NCI-H82 (cell line): ENCODE results near the gene TEX35.
"Not testable (repeated sequence)": the region's sequence is repeated elsewhere in the genome, so short reads cannot be mapped to it uniquely, and the experiment has no call there.

Source experiments
- DNase-seq: peaks from one replicate; lab custom pipeline; 2025; lab: John Stamatoyannopoulos, UW

TEX35 gene

DNA sequence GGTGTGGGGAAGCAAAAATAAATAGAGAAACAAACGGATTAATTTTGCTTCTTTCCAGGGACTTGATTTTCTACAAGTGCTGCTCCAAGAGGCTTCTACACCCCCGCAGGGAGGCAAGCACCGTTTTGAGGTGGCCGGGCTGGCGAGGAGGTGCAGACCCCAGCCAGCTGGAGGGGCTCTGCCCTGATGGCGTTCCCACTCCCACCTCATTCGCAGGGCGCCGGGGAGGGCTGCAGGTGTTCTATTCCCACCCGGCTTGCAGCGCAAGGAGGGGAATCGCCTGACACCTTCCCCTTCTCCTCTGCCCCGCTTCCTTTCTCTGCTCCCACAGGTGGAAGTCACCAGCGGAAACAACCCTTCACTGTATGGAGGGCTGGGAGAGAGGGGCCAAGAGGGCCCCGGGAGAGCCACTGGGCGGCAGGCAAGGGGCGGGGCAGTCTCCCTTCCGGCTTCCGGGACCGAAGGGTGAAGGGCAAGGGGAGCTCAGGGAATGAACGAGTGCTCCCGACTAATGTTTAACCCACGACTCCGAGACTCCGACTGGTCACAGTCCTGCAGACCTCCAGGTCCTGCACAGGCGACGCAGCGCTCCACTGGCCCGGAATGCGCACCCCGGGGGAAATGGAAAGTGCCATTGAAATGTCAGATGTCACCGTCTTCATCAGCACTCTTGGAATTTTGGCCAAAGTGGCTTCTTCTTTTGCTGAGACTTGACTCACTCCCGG is 29.1 kb downstream of the TEX35 start:
- DNase-seq: peak; percentile 60

DNA sequence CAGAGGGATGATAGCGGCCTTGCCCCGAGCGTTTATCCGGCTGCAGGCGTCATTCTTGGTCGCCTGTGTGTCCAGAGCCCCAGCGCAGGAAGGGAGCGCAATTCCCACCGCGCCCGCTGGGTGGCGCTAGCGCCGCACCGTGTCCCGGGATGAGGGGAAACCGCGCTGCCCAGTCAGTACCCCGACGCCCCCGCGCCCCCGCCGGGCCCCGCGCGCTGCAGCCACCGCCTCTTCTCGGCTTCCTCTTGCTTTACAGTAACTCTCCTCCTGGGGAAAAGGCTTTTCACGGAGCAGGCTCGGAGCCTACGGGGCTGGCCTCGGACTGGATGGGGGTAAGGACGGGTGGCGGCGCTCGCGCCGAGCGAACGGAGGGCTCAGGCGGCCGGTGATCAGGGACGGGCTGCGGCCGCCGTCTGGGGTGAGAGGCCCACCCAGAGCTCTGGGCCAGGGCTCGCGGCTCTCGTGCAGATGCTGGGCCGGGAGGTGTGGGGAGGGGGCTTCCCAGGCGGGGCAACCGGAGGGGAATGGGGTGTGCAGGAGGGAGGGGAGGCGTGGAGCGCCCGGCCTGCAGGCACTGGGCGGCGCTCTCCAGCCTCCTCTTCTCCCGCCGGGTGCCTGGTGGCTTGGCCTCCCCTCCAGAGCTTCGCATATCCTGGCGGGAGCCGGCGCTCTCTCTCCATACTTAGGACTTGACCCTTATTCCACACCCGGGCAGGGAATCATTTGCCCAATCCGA is 29.8 kb downstream of the TEX35 start:
- DNase-seq: peak; percentile 91

DNA sequence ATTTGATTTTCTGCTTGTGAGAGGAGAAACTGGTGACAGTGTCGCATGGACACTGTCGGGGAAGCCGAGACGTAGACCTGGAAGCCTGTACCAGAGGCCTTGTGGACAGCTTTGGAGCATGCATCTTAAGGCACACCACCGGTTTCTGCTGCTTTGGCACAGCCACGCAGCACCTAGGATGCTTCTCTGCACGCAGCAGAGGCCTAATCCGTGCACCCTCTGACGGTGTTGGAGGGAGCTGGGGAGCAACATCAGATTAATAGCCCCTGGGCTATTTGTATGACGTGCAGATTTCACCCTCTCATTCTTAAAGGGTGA is 30.3 kb downstream of the TEX35 start:
- peak; percentile 87 for DNase-seq

DNA sequence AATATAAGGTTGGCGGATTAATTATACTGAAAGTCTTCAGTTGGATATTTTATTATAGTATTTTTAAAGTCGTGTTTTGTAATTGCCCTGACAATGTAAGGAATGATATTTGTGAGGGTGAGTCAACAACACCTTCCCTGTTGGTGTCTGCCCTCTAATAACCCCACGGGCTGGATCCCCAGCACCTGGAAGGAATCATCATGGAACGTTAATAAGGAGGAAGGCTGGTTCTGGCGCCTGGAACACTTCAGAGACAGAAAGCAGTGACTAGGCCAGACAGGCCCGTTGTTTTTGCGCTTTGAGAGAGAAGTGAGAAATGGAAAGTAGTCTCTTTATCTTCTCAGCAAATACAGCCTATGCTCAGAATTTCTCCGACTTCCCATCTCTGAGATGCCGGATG is 31.6 kb downstream of the TEX35 start:
- DNase-seq: no peak

DNA sequence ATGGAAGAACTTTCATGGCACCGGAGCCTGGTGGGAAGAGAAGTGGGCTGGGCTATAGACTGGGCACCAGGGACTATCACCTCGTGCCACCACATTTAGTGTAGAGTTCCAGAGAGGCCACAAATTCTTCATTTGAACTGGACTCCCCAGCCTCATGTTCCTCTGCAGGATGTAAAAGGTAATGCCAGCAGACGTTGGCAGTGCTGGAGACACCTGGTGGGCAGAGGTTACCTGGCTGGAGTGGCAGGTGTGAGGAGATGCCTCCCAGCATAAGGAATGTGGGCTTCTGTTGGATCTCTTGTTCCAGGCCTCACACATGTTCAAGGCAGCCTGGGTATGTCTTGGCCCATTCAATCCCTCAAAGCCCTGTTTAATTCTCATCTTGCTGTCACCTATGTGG is 35.2 kb downstream of the TEX35 start:
- DNase-seq: no peak

DNA sequence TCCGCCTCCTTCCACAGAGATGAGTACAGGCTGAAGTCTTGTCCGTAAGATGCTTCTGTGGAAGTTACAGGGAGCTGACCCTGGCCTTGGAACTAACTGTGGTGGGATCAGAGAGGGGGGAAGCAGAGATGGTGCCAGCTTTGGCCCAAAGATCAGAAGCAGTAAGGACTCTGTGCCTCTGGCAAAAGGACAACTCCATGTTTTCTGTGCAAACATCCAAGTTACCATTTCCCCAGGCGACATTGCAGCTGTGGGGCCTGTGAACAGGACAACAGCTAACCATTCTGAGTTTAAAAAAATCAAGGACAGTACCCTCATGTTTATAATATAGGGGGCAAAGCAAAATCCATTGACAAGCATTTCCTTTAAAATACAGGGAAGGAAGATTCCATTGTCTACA is 38.4 kb downstream of the TEX35 start:
- DNase-seq: no peak

DNA sequence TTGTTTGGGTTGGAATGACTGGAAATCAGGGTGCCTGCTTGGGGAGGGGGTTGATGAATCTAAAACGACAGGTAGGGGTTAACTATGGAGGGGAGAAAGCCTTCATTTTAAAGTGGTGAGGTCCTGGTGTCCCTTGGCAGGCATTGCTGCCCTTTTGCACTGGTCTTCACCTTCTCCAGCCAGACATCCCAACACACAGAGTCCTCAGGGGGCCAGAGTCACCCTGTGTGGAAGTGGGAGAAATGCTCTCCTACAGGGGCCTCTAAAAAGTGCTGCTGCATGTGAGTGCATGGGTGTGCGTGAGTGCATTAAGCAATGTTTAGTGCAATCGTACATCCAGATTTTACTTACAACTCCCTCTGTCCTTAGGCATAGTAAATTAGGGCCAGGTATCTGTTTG is 39.0 kb downstream of the TEX35 start:
- DNase-seq: no peak

DNA sequence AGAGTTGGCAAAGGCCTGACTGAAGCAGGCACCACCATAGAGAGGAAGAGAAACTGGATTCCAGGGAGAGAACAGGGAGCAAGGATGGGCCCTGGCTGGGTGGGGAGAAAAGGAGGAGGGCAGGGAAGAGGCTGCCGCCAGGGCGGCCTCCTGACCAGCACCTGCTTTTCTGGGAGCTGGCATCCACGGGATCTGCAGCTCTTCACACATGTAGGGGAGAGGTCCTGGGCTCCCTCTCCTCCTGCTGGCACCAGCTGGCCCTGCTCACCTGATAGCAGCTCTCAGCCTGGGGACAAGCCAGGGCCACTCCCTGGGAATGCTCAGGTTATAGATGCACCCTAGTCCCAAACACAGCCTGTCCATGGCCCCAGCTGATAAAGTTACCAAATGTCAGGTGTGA is 39.9 kb downstream of the TEX35 start:
- no peak for DNase-seq

DNA sequence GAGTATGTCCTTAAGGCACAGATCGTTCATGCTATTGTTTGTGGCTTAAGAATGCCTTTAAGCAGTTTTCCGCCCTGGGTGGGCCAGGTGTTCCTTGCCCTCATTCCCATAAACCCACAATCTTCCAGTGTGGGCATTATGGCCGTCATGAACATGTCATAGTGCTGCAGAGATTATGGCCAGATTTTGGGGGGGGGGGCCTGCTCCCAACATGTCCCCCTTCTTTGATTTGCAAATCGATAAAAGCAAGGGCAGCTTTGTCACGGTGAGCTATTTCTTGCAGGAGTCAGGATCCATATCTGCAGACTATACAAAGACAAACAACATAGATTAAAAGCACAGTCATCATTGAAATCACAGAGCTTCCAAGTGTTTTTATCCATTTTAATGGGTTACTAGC is 41.4 kb downstream of the TEX35 start:
- DNase-seq: not testable (repeated sequence)

DNA sequence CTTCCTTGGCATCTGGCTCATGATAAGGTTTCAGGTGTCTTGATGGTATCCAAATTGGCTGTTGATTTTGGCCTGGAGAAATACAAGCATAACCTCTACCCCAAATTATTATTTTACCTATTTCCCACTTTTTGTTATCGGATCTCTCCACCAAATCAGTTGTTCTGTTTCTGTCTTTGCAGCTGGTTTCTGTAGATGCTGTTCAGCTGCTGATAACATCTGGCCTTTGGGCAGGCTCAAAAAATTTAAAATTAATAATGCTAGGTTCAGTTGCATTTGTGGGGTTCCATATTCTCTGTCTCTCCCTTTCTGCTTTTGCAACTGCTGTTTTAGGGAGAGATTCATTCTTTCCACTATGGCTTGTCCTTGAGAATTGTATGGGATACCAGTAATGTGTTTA is 42.7 kb downstream of the TEX35 start:
- DNase-seq: not testable (repeated sequence)

DNA sequence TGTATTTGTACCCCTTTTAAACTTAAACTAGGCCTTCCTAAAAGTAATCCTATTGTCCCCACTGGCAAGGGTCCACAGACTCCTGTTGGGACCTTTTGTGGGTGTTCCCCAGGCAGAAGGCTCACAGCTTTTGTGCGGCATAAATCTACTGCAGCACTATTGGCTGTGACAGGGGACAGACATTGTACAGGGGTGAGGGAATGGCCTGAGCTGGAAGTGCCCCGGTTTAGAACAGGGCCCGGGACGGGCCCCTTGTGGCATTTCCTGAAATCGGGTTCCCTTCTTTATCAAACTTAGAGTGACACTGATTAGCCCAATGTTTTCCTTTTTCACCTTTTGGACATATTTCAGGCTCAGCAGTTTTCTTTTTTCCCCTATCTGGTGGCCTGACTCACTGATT is 45.9 kb downstream of the TEX35 start:
- not testable (repeated sequence) for DNase-seq

DNA sequence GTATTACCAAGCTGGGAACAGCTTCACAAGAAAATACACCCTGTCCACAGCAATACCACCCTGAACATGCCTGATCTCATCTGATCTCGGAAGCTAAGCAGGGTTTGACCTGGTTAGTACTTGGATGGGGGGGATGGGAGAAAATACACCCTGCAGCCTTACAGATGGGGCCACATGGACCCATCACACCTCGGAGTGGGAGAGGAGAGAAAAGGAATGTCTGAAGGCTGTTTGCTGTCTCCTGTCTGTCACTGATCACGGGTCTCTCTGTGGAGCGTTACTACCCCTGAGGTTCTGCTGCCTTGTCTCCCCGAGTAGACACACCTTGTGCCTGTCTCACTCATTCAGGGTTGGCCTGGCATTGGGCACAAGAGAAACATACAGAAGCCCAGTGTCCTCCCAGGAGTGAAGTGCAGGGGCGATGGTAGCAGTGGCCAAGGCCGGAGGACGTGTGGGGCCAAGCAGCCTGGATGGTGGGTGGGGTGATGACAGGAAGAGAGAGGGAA is 48.0 kb downstream of the TEX35 start:
- no peak for DNase-seq

DNA sequence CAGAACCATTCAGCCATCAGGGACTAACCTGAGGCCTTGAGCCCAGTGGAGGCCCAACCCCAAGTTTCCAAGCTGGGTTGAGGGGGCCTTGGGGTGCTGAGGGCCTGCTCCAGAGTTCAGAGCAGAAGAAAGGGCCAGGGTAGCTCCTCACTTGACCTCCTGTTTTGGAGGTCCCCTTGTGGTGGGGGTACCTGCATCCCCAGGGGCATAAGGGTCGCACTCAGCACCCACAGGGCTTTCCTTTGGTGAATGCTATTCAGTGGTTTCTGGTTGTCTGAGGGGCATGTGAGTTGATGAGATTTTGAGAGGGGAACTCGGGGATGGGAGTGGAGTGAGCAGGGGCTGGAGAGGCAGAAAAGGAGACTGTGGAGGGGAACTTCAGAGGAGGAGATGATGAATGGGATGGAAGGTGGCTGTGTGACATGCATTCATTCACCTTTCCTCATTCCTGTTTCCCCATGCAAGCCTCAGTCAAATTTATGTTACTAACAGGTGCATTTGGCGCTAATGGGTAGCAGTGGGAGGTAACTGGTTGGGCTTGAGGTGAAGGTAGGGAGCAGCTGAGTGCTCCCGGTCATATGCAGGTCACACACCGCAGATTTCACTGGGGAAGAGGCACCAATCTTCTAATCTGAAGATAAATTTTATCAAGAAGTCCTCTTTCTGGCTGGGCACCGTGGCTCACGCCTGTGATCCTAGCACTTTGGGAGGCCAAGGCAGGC is 50.4 kb downstream of the TEX35 start:
- DNase-seq: no peak

DNA sequence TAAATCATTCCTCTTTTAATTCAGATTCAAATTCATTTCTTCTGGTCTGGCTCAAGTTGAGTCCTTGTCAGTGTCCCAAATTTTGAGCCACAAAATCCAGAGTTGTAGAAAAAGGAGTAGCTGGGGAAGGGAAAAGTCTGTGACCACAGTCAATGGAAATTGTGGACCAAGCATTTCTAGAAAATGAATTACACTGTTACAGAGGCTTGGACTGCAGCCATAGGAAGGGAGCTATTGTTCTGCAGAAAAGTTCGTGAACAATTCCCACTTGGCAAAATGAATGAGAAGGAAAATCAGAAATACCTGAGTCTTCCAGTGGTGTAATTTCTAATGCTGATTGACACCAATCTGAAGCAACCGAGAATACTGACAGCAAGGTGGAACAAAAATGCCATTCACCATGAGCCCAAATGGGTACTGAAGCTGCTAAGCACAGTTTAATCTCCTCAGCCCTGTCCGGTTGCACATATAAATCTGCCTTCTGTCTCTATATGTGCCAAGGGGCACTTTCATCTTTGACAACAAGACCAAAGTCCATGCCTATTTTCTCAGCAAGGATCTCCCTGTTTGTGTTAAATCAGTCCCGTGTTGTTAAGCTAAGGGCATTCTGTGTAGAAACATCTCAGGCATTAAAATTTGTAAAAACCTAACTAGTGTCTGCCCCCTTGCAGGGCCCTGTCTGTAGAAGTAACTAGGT is 51.3 kb downstream of the TEX35 start:
- no peak for DNase-seq

DNA sequence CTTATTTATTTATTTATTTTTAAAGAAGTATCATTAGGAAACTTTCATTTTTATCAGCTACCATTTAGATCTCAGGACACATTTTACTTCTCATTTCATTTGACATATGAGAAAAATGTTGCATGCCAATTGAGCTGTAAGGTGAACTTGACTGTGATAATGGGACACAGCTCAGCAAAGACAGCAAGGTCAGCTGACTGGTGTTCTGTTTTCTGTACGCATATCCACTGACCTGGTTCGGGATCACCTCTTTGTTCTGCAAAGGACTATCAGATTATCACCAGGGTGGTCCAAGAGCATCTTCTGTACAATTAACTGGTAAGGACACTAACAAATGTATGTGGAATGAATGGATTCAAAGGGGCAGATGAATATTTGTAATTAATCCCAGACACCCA is 51.9 kb downstream of the TEX35 start:
- no peak for DNase-seq

DNA sequence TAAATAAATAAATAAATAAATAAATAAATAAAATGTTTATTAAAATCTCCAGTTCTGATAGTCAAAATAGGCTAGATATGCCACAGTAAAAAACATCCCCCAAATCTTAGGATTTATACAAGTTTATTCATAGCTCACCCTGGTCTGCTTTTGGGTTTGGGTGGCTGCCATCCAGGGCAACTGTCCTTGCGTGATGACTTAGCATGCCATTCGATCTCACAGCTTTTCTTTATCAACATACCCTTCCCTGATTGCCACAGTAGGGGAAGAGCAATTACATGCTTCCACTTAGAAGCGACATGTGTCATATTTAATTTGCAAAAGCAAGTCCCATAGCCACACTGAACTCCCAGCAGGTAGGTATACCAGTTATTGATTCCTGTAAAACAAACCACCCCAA is 52.7 kb downstream of the TEX35 start:
- DNase-seq: no peak

DNA sequence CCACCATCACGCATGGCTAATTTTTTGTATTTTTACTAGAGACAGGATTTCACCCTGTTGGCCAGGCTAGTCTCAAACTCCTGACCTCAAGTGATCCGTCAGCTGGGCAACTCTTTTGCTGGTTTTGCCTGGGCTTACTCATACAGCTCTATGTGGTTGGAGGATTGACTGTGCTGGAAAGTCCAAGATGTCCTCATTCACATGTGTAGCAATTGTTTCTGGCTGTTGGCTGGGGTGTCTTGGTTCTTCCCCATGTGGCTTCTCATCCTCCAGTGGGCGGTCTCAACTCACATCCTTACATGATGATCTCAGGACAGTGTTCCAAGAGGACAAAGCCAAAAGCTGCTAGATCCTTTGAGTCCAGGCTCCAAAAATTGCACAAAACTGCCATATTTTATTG is 53.3 kb downstream of the TEX35 start:
- DNase-seq: no peak

DNA sequence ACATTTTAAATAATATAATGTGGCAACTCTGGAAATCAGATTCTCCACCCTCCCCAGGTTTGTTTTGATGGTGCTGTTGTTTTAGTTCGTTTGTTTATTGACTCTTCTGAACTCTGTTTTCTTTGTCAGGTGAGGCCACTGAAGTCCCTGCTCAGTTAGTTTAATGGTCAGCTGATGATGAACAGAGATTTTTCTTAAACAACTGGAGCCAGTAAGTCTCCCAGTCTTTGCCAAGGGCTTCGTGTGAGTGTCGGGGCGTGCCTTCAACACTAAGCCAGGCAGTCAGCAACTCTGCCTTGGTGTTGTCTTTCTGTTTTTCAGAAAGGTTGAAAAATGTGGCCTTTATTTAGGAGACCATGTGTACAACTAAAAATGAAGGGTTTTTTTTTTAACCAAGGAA is 58.9 kb downstream of the TEX35 start:
- no peak for DNase-seq
